Stomach (tissue), 9 donors: ENCODE measurements around the gene ATP2B2. TPM values are rescaled to one million over a fixed set of nuclear protein-coding genes. Genes with fewer than 3 reads are reported as not detected.

ENCODE experiments used
- DNase-seq, 2 donors: peaks; one replicate each; pipeline versions ENCODE4 v3.0.0 to v3.0.0-alpha.2; 2013 to 2019
- H3K27ac ChIP-seq, 5 donors: fragments of 200-600 bp in 4 of 5; sonication (generic) in 4 of 5; one replicate each; pipeline ENCODE4 v1.5.1; 2013 to 2019; ENCODE audit warnings: mild to moderate bottlenecking in 1 of 5, moderate library complexity in 1 of 5
- H3K27me3 ChIP-seq, 3 donors: fragments of 200-600 bp; sonication (generic); one replicate each; pipeline ENCODE4 v1.5.1; 2017 to 2019; ENCODE audit warnings: mixed run types in 1 of 3
- H3K36me3 ChIP-seq, 4 donors: fragments of 200-600 bp; sonication (generic); 1 replicate in 3 of 4; 2 replicates in 1 of 4; pipeline ENCODE4 v1.5.1; 2016 to 2019
- H3K4me1 ChIP-seq, 4 donors: fragments of 200-600 bp; sonication (generic); one replicate each; pipeline ENCODE4 v1.5.1; 2016 to 2019
- H3K4me3 ChIP-seq, 4 donors: fragments of 200-600 bp; sonication (generic) in 3 of 4; one replicate each; pipeline ENCODE4 v1.5.1; 2016 to 2019; ENCODE audit warnings: mild to moderate bottlenecking in 1 of 4
- H3K9me3 ChIP-seq, 4 donors: fragments of 200-600 bp; sonication (generic); one replicate each; pipeline ENCODE4 v1.5.1; 2016 to 2019
- CTCF ChIP-seq, 7 experiments: fragments of 450-650 bp in 4 of 7; fragments of 200-600 bp in 3 of 7; sonication (generic) in 3 of 7; IDR thresholded peaks; one replicate each; pipeline ENCODE4 v1.5.1; 2016 to 2019; ENCODE audit warnings: antibody characterized with exemption in 7 of 7, control low read depth in 2 of 7, mild to moderate bottlenecking in 1 of 7
- EP300 ChIP-seq: sonication (generic); formaldehyde crosslinking; IDR thresholded peaks from one replicate; pipeline ENCODE4 v1.6.1; 2017; ENCODE audit warnings: antibody characterized with exemption
- POLR2A ChIP-seq, 4 donors: fragments of 450-650 bp; IDR thresholded peaks; one replicate each; pipeline ENCODE4 v1.6.1; 2016; ENCODE audit warnings: antibody characterized with exemption in 4 of 4, control low read depth in 2 of 4, mild to moderate bottlenecking in 1 of 4, moderate library complexity in 1 of 4
- POLR2AphosphoS5 ChIP-seq, 3 donors: sonication (generic); formaldehyde crosslinking; IDR thresholded peaks; one replicate each; pipeline ENCODE4 v1.6.1; 2016; ENCODE audit warnings: antibody characterized with exemption in 3 of 3
- WGBS, 5 donors: extraction: QIAGEN DNeasy Blood & Tissue Kit in 3 of 5; methylation state at CpG; one replicate each; pipeline versions ENCODE4 v1.1.5 to v1.1.7; 2013 to 2018; 5-methylcytosine and 5-hydroxymethylcytosine counted together
- intact Hi-C: fragments of 100-400 bp; cut with DNase I; formaldehyde crosslinking; loops from one replicate; pipeline ENCODE4 v1.15.1; 2023; ENCODE audit warnings: low total_unique reads
- polyA plus RNA-seq, 3 donors: library from polyadenylated mRNA; stranded (reverse); fragments of 200-250 nt; gene quantifications; one replicate each; pipeline ENCODE4 v1.2.3, GENCODE V29; 2013
- total RNA-seq, 5 donors: library from RNA; depleted of rRNA; stranded (reverse); fragments of >200 nt; gene quantifications; one replicate each; pipeline versions ENCODE4 v1.1.0 to v1.2.3, GENCODE V29; 2014 to 2016
- donor health status: healthy with polysubstance abuse.
- donor health status: Bipolar disorder and iron deficiency.
- donor health status: healthy.

The ATP2B2 gene
- total and polyA plus RNA-seq, 8 donors = 0.03 to 0.37 TPM; not detected in 6

- Histone ChIP-seq H3K4me1 (no peaks in the 10 kb centered on the region), H3K27ac (no peak overlapping the region), H3K4me3 (no peak overlapping the region), H3K9me3 (no peaks in the 10 kb centered on the region), H3K27me3 (peaks cover 0 to 22% (median 0%) of the 10 kb centered on the region in 3 donors), H3K36me3 (no peaks in the 10 kb centered on the region)
- WGBS, 5 donors = 53 to 74% (median 62%) methylated on average over 2 of the region's 2 CpGs
- intact Hi-C loops = no loop called here
- TF ChIP-seq POLR2A (IDR thresholded peaks at IDR 0.05) (no peak), CTCF (IDR thresholded peaks at IDR 0.05) (no peak), POLR2AphosphoS5 (IDR thresholded peaks at IDR 0.05) (no peak), EP300 (no peak)
- DNase-seq = no peak
Observed at GRCh38 chr3:10479311-10479710, 26.1 kb downstream of the ATP2B2 start.

DNA sequence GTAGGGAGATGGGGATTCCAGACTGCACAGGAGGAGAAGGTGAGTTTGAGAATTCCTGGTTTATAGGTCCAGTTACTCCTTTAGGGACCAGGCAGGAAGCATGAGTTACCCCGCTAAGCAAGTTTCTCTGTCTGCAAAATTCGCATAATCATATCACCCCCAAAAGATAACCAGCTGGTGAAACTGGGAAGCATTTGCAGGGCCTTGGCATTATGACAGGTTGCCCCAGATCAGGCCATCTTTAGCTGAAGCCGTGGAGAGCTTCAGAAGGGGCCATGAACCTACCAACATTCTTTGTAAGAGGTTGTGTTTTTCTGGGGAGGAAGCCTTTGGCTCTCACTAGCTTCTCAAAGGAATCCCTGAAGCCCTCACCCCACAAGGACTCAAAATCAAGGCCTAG lies 29.4 kb downstream of the ATP2B2 start:
- no peak for DNase-seq
- 63 to 88% (median 76%) methylated on average over 3 of the region's 3 CpGs for WGBS, 5 donors
- intact Hi-C loops = no loop called here

DNA sequence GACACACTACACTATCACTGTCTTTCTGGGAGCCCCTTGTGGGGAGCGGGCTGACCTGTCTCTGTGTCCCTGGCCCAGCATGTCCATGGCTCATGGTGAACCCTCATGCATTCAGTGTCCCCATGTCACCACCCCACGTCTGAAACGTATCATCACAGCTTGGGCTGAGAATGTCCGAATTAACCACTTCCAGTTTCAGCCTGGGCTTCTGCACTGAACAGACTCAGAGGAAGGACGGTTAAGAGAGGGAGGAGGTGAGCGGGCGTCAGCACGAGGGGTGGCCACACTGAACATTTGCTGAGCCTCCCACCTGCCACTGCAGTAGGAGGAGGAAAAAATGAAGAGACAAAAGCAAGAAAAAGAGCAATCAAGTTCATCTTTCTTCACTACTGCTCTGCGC lies 30.5 kb downstream of the ATP2B2 start:
- Histone ChIP-seq H3K27ac (no peak overlapping the region), H3K4me1 (peaks cover 0 to 8% (median 0%) of the 10 kb centered on the region in 4 donors), H3K36me3 (no peaks in the 10 kb centered on the region), H3K9me3 (no peaks in the 10 kb centered on the region), H3K4me3 (no peak overlapping the region), H3K27me3 (peaks cover 0 to 58% (median 22%) of the 10 kb centered on the region in 3 donors)
- WGBS, 5 donors = 51 to 66% (median 62%) methylated on average over 9 of the region's 9 CpGs
- TF ChIP-seq EP300 (no peak), POLR2A (IDR thresholded peaks at IDR 0.05) (no peak)
- intact Hi-C loops = no loop called here
- DNase-seq = no peak

More for the DNA sequence above, 29.4 kb downstream of the ATP2B2 start:
- TF ChIP-seq POLR2AphosphoS5 (IDR thresholded peaks at IDR 0.05) (no peak), EP300 (no peak), POLR2A (IDR thresholded peaks at IDR 0.05) (no peak), CTCF (IDR thresholded peaks at IDR 0.05) (no peak)
- peaks cover 0 to 6% (median 0%) of the 10 kb centered on the region in 4 donors for H3K4me1 ChIP-seq
- no peaks in the 10 kb centered on the region for H3K36me3 ChIP-seq
- no peaks in the 10 kb centered on the region for H3K9me3 ChIP-seq
- no peak overlapping the region for H3K27ac ChIP-seq
- no peak overlapping the region for H3K4me3 ChIP-seq
- H3K27me3 ChIP-seq = peaks cover 0 to 47% (median 13%) of the 10 kb centered on the region in 3 donors

DNA sequence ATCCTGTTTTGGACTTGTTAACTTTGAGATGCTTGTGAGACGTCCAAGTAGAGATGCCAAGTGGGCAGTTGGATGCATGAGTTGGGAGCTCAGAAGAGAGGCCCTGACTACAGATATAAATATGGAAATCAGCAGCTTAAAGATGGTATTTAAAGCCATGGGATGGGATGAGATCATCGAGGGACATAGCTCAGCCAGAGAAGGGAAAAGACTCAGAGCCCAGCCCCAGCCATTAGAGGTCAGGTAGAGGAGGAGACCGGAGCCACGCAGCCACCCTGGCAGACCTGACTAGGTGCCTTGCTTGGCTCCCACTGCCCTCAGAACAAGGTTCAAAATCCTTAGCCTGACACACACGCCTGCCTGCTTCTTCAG lies 31.1 kb downstream of the ATP2B2 start:
- peaks cover 0 to 8% (median 0%) of the 10 kb centered on the region in 4 donors for H3K4me1 ChIP-seq
- DNase-seq = no peak
- no peaks in the 10 kb centered on the region for H3K36me3 ChIP-seq
- TF ChIP-seq CTCF (IDR thresholded peaks at IDR 0.05) = no peak
- TF ChIP-seq POLR2A (IDR thresholded peaks at IDR 0.05) = no peak
- no peak for TF ChIP-seq EP300
- TF ChIP-seq POLR2AphosphoS5 (IDR thresholded peaks at IDR 0.05) = no peak
- H3K27ac ChIP-seq = no peak overlapping the region
- H3K4me3 ChIP-seq = no peak overlapping the region
- intact Hi-C loops = no loop called here
- peaks cover 0 to 64% (median 28%) of the 10 kb centered on the region in 3 donors for H3K27me3 ChIP-seq
- WGBS, 5 donors = 65 to 74% (median 68%) methylated on average over 5 of the region's 5 CpGs
- H3K9me3 ChIP-seq = no peaks in the 10 kb centered on the region

DNA sequence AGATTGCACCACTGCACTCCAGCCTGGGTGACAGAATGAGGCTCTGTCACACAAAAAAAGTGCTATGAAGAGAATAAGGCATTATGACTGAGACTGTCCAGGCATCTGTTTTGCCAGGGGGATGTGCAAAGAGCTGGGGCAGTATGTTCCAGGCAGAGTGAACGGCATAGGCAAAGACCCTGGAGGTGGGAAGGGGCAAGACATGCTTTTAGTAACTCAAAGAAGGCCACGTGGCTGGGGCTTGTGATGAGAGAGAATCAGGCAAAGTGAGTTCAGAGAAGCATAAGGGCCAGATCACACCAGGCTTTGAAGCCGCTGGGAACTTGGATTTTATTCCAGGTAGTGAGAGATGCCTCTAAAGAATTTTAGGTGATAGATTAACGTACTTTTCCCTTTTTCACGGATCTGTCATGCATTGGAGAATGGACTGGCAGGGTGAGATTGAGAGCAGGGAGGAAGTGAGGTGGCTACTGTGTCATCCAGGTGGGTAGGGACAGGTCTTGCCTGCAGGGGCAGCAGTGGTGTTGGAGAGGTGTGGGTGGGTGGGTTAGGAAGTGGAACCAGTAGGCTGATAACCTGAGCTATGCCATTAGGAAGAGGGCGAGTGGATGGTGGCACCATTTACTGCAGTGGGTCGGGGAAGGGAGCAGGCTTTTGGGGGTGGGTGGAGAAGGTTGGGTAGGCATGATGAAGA lies 31.7 kb downstream of the ATP2B2 start:
- WGBS, 5 donors = 65 to 69% (median 67%) methylated on average over 7 of the region's 7 CpGs
- DNase-seq = no peak

More for the DNA sequence above, 31.7 kb downstream of the ATP2B2 start:
- TF ChIP-seq CTCF (IDR thresholded peaks at IDR 0.05) (no peak), POLR2A (IDR thresholded peaks at IDR 0.05) (no peak), EP300 (no peak), POLR2AphosphoS5 (IDR thresholded peaks at IDR 0.05) (no peak)
- intact Hi-C loops = no loop called here
- Histone ChIP-seq H3K4me1 (peaks cover 0 to 8% (median 0%) of the 10 kb centered on the region in 4 donors), H3K27ac (no peak overlapping the region), H3K36me3 (no peaks in the 10 kb centered on the region), H3K4me3 (no peak overlapping the region), H3K9me3 (no peaks in the 10 kb centered on the region), H3K27me3 (peaks cover 0 to 69% (median 30%) of the 10 kb centered on the region in 3 donors)
